ENCODE data around the gene ODAD2. TPM values are rescaled to one million over a fixed set of nuclear protein-coding genes. Genes with fewer than 3 reads are reported as not detected.
"Not testable (repeated sequence)": the region's sequence is repeated elsewhere in the genome, so short reads cannot be mapped to it uniquely, and the experiment has no call there.

Gene ODAD2
- polyA plus RNA-seq, 1 donor, result 0.61 TPM

GRCh38 chr10:28008054-28008453, 9.2 kb upstream of the ODAD2 start:
- no peaks in the 10 kb centered on the region for H3K36me3 ChIP-seq (ENCODE audit: control insufficient read depth, insufficient read depth, low read length)
- no peaks in the 10 kb centered on the region for H3K9me3 ChIP-seq (ENCODE audit: control insufficient read depth, low read depth, low read length)
- H3K27ac ChIP-seq (ENCODE audit: low read length), result no peak overlapping the region
- DNase-seq, result no peak
- no peak overlapping the region for H3K4me3 ChIP-seq (ENCODE audit: low read length)
- WGBS (ENCODE audit: insufficient coverage, low lambda C conversion rate), result no CpG with 5 or more reads among the region's 3 CpGs
- no peaks in the 10 kb centered on the region for H3K4me1 ChIP-seq (ENCODE audit: control insufficient read depth, insufficient read depth, low read length)
- peaks cover 7% of the 10 kb centered on the region for H3K27me3 ChIP-seq (ENCODE audit: control insufficient read depth, insufficient read depth, low read length)

DNA sequence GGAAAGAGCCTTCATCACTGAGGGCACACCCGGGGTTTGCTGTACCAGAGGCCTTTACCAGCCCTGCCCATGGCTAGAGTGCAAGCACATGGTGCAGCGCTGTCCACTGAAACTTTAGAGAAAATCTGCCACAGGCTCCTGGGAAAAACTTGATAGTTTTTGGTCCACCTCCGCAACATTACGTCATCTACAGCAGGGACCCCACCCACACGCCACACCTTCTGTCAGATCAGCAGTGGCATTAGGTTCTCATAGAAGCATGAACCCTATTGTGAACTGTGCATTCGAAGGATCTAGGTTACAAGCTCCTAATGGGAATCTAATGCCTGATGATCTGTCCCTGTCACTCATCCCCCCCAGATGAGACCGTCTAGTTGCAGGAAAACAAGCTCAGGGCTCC, 2.5 kb upstream of the ODAD2 start:
- 86% methylated on average over 1 of the region's 7 CpGs for WGBS (ENCODE audit: insufficient coverage, low lambda C conversion rate)
- Histone ChIP-seq H3K9me3 (ENCODE audit: control insufficient read depth, low read depth, low read length) (no peaks in the 10 kb centered on the region), H3K4me1 (ENCODE audit: control insufficient read depth, insufficient read depth, low read length) (no peaks in the 10 kb centered on the region), H3K4me3 (ENCODE audit: low read length) (no peak overlapping the region), H3K27ac (ENCODE audit: low read length) (no peak overlapping the region), H3K27me3 (ENCODE audit: control insufficient read depth, insufficient read depth, low read length) (peaks cover 40% of the 10 kb centered on the region), H3K36me3 (ENCODE audit: control insufficient read depth, insufficient read depth, low read length) (no peaks in the 10 kb centered on the region)
- no peak for DNase-seq

- peaks cover 41% of the 10 kb centered on the region for H3K27me3 ChIP-seq (ENCODE audit: control insufficient read depth, insufficient read depth, low read length)
- DNase-seq, result peak; percentile 11 to 35
- peak overlapping the region; percentile 43 for H3K4me3 ChIP-seq (ENCODE audit: low read length)
- no peaks in the 10 kb centered on the region for H3K4me1 ChIP-seq (ENCODE audit: control insufficient read depth, insufficient read depth, low read length)
- H3K9me3 ChIP-seq (ENCODE audit: control insufficient read depth, low read depth, low read length), result no peaks in the 10 kb centered on the region
- 0% methylated on average over 4 of the region's 62 CpGs for WGBS (ENCODE audit: insufficient coverage, low lambda C conversion rate)
- H3K36me3 ChIP-seq (ENCODE audit: control insufficient read depth, insufficient read depth, low read length), result no peaks in the 10 kb centered on the region
- H3K27ac ChIP-seq (ENCODE audit: low read length), result peak overlapping the region; percentile 39
These were observed 513 bp downstream of the ODAD2 start for GRCh38 chr10:27998178-27998953.

GRCh38 chr10:27997865-27998177, 1.1 kb downstream of the ODAD2 start:
- Histone ChIP-seq H3K9me3 (ENCODE audit: control insufficient read depth, low read depth, low read length) (no peaks in the 10 kb centered on the region), H3K4me1 (ENCODE audit: control insufficient read depth, insufficient read depth, low read length) (no peaks in the 10 kb centered on the region), H3K4me3 (ENCODE audit: low read length) (peak overlapping the region; percentile 43), H3K27ac (ENCODE audit: low read length) (no peak overlapping the region), H3K27me3 (ENCODE audit: control insufficient read depth, insufficient read depth, low read length) (peaks cover 41% of the 10 kb centered on the region), H3K36me3 (ENCODE audit: control insufficient read depth, insufficient read depth, low read length) (no peaks in the 10 kb centered on the region)
- WGBS (ENCODE audit: insufficient coverage, low lambda C conversion rate), result 29% methylated on average over 1 of the region's 5 CpGs
- DNase-seq, result peak in 1 of 2 donors; percentile 14

DNA sequence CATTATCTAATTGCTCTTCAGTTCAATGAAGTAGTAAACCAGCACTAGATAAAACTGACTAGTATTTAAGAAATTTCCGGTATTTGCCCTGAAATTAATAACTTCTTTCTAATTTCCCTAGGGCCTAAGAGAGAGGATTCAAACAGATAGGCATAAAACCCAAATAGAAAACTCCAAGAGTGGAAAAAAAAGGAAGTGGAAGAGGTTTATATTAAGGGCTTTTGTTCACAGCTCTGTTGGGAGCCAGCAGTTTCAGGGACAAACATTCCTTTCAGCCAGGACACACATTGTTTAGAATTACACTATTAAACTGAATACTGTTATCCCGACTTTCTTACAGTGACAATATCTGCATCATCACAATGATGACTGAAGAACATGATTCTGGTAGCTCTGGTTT, 3.6 kb downstream of the ODAD2 start:
- no peak overlapping the region for H3K4me3 ChIP-seq (ENCODE audit: low read length)

DNA sequence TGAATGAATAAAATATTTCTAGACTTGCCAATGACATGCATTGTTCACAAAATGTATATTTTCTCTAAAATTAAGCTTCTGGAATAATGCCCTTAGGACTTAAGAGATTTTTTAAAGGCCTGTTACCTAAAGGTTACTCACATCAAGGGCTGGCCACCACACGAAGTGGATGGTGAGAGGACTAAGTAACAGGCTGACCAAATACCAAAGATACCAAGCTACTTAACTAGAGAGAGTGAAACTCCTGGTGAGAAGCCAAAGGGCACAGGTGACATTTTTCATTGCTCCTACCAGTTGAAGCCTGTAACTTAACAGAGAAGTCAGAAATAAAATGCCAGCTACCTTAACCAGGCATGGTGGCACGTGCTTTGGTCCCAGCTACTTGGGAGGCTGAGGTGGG, 9.5 kb downstream of the ODAD2 start:
- no CpG with 5 or more reads among the region's 2 CpGs for WGBS (ENCODE audit: insufficient coverage, low lambda C conversion rate)
- not testable (repeated sequence) for H3K36me3 ChIP-seq (ENCODE audit: control insufficient read depth, insufficient read depth, low read length); H3K27ac ChIP-seq (ENCODE audit: low read length); H3K27me3 ChIP-seq (ENCODE audit: control insufficient read depth, insufficient read depth, low read length); DNase-seq; H3K9me3 ChIP-seq (ENCODE audit: control insufficient read depth, low read depth, low read length); H3K4me1 ChIP-seq (ENCODE audit: control insufficient read depth, insufficient read depth, low read length); H3K4me3 ChIP-seq (ENCODE audit: low read length)

More for the DNA sequence above, 3.6 kb downstream of the ODAD2 start:
- H3K9me3 ChIP-seq (ENCODE audit: control insufficient read depth, low read depth, low read length), result no peaks in the 10 kb centered on the region
- DNase-seq, result no peak
- no CpG with 5 or more reads among the region's 2 CpGs for WGBS (ENCODE audit: insufficient coverage, low lambda C conversion rate)
- H3K27me3 ChIP-seq (ENCODE audit: control insufficient read depth, insufficient read depth, low read length), result peaks cover 27% of the 10 kb centered on the region
- H3K4me1 ChIP-seq (ENCODE audit: control insufficient read depth, insufficient read depth, low read length), result no peaks in the 10 kb centered on the region
- no peak overlapping the region for H3K27ac ChIP-seq (ENCODE audit: low read length)
- H3K36me3 ChIP-seq (ENCODE audit: control insufficient read depth, insufficient read depth, low read length), result no peaks in the 10 kb centered on the region

- Histone ChIP-seq H3K9me3 (ENCODE audit: control insufficient read depth, low read depth, low read length) (no peaks in the 10 kb centered on the region), H3K27ac (ENCODE audit: low read length) (no peak overlapping the region), H3K36me3 (ENCODE audit: control insufficient read depth, insufficient read depth, low read length) (no peaks in the 10 kb centered on the region), H3K4me1 (ENCODE audit: control insufficient read depth, insufficient read depth, low read length) (no peaks in the 10 kb centered on the region), H3K27me3 (ENCODE audit: control insufficient read depth, insufficient read depth, low read length) (no peaks in the 10 kb centered on the region), H3K4me3 (ENCODE audit: low read length) (no peak overlapping the region)
- DNase-seq, result no peak
- no CpG with 5 or more reads among the region's 1 CpG for WGBS (ENCODE audit: insufficient coverage, low lambda C conversion rate)
These were observed 12.1 kb downstream of the ODAD2 start for GRCh38 chr10:27986821-27987220.

- no peak overlapping the region for H3K27ac ChIP-seq (ENCODE audit: low read length)
- H3K36me3 ChIP-seq (ENCODE audit: control insufficient read depth, insufficient read depth, low read length), result no peaks in the 10 kb centered on the region
- no peaks in the 10 kb centered on the region for H3K9me3 ChIP-seq (ENCODE audit: control insufficient read depth, low read depth, low read length)
- H3K4me1 ChIP-seq (ENCODE audit: control insufficient read depth, insufficient read depth, low read length), result no peaks in the 10 kb centered on the region
- H3K27me3 ChIP-seq (ENCODE audit: control insufficient read depth, insufficient read depth, low read length), result no peaks in the 10 kb centered on the region
- no CpG with 5 or more reads among the region's 6 CpGs for WGBS (ENCODE audit: insufficient coverage, low lambda C conversion rate)
- no peak for DNase-seq
- no peak overlapping the region for H3K4me3 ChIP-seq (ENCODE audit: low read length)
These were observed 15.9 kb downstream of the ODAD2 start for GRCh38 chr10:27982875-27983543.

DNA sequence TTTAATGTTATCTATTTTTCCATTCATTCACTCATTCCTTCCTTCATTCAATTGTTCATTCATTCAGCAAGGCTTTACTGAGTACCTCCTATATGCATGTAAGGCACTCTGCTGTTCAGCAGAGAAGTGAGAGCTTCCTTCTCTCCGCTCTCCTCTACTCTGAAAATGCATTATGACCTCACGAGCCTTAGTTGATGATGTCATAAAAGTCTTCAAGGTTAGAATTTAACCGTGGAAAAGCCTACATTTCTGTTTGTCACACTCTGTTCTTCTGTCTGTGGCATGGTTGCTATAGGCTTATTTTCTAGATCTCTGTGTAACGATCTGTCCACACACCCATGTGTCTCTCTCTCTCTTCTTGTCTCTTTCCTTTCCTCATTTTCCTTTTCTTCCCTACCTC, 17.1 kb downstream of the ODAD2 start:
- Histone ChIP-seq H3K4me1 (ENCODE audit: control insufficient read depth, insufficient read depth, low read length) (no peaks in the 10 kb centered on the region), H3K36me3 (ENCODE audit: control insufficient read depth, insufficient read depth, low read length) (no peaks in the 10 kb centered on the region), H3K9me3 (ENCODE audit: control insufficient read depth, low read depth, low read length) (no peaks in the 10 kb centered on the region), H3K27ac (ENCODE audit: low read length) (no peak overlapping the region), H3K27me3 (ENCODE audit: control insufficient read depth, insufficient read depth, low read length) (no peaks in the 10 kb centered on the region), H3K4me3 (ENCODE audit: low read length) (no peak overlapping the region)
- WGBS (ENCODE audit: insufficient coverage, low lambda C conversion rate), result 89% methylated on average over 1 of the region's 4 CpGs
- no peak for DNase-seq

GRCh38 chr10:27970795-27971194, 28.1 kb downstream of the ODAD2 start:
- not testable (repeated sequence) for H3K4me3 ChIP-seq (ENCODE audit: low read length); H3K27ac ChIP-seq (ENCODE audit: low read length); H3K36me3 ChIP-seq (ENCODE audit: control insufficient read depth, insufficient read depth, low read length); H3K27me3 ChIP-seq (ENCODE audit: control insufficient read depth, insufficient read depth, low read length); H3K9me3 ChIP-seq (ENCODE audit: control insufficient read depth, low read depth, low read length); DNase-seq; H3K4me1 ChIP-seq (ENCODE audit: control insufficient read depth, insufficient read depth, low read length)
- WGBS (ENCODE audit: insufficient coverage, low lambda C conversion rate), result no CpG with 5 or more reads among the region's 1 CpG

GRCh38 chr10:27969931-27970330, 28.9 kb downstream of the ODAD2 start:
- H3K9me3 ChIP-seq (ENCODE audit: control insufficient read depth, low read depth, low read length); H3K4me3 ChIP-seq (ENCODE audit: low read length); H3K27ac ChIP-seq (ENCODE audit: low read length); H3K36me3 ChIP-seq (ENCODE audit: control insufficient read depth, insufficient read depth, low read length); H3K4me1 ChIP-seq (ENCODE audit: control insufficient read depth, insufficient read depth, low read length); H3K27me3 ChIP-seq (ENCODE audit: control insufficient read depth, insufficient read depth, low read length); DNase-seq: not testable (repeated sequence)
- 100% methylated on average over 1 of the region's 7 CpGs for WGBS (ENCODE audit: insufficient coverage, low lambda C conversion rate)
